Loucy (cell line): Measurements from ENCODE around the gene DSCAML1.

Source experiments
- H2AFZ ChIP-seq: fragments of 200-600 bp; sonication (generic); 2 replicates; pipeline ENCODE4 v1.6.0; 2016; ENCODE audit warnings: antibody characterized with exemption, mild to moderate bottlenecking, low read length, moderate library complexity
- H3F3A ChIP-seq: fragments of 200-600 bp; 2 replicates; pipeline ENCODE4 v1.6.0; 2016; ENCODE audit warnings: antibody characterized with exemption, low read depth, mild to moderate bottlenecking
- H3K27me3 ChIP-seq: fragments of 200-600 bp; sonication (generic); 2 replicates; pipeline ENCODE4 v1.6.1; 2014; ENCODE audit warnings: low read length, mild to moderate bottlenecking; ENCODE audit not compliant: insufficient read depth, poor library complexity, severe bottlenecking
- H3K36me3 ChIP-seq: fragments of 200-600 bp; sonication (generic); 2 replicates; pipeline ENCODE4 v1.6.1; 2016; ENCODE audit warnings: low read length; ENCODE audit not compliant: insufficient read depth
- H3K4me1 ChIP-seq: fragments of 200-600 bp; sonication (generic); 2 replicates; pipeline ENCODE4 v1.5.1; 2014; ENCODE audit warnings: low read length, mild to moderate bottlenecking; ENCODE audit not compliant: insufficient read depth, poor library complexity, severe bottlenecking
- H3K4me2 ChIP-seq: fragments of 200-600 bp; sonication (generic); 2 replicates; pipeline ENCODE4 v1.6.0; 2014; ENCODE audit warnings: antibody characterized with exemption, low read length, low read depth, mild to moderate bottlenecking; ENCODE audit not compliant: poor library complexity, severe bottlenecking
- H3K4me3 ChIP-seq: fragments of 200-600 bp; sonication (generic); 2 replicates; pipeline ENCODE4 v1.5.1; 2014; ENCODE audit warnings: low read length, mild to moderate bottlenecking, mixed read lengths; ENCODE audit not compliant: poor library complexity, severe bottlenecking
- H3K79me2 ChIP-seq: fragments of 200-600 bp; sonication (generic); 2 replicates; pipeline ENCODE4 v1.6.1; 2014; ENCODE audit warnings: low read length; ENCODE audit not compliant: insufficient read depth
- H3K9ac ChIP-seq: fragments of 200-600 bp; sonication (generic); 2 replicates; pipeline ENCODE4 v1.6.0; 2014; ENCODE audit warnings: mild to moderate bottlenecking, low read depth, low read length, moderate library complexity; ENCODE audit not compliant: poor library complexity, severe bottlenecking
- H3K9me2 ChIP-seq: fragments of 200-600 bp; sonication (generic); replicated peaks from 2 replicates; pipeline ENCODE4 v1.6.1; 2016; ENCODE audit warnings: low read depth, low read length, mixed read lengths
- H3K9me3 ChIP-seq: fragments of 200-600 bp; sonication (generic); 2 replicates; pipeline ENCODE4 v1.6.1; 2014; ENCODE audit warnings: mild to moderate bottlenecking, antibody characterized with exemption, low read length, low read depth; ENCODE audit not compliant: insufficient read depth
- H4K20me1 ChIP-seq: fragments of 200-600 bp; sonication (generic); 2 replicates; pipeline ENCODE4 v1.6.0; 2014; ENCODE audit warnings: antibody characterized with exemption, low read length, mild to moderate bottlenecking; ENCODE audit not compliant: insufficient read depth, poor library complexity, severe bottlenecking
- CTCF ChIP-seq: fragments of 200-600 bp; sonication (generic); conservative IDR thresholded peaks from 2 replicates; pipeline ENCODE4 v1.5.1; 2014; ENCODE audit warnings: mild to moderate bottlenecking, antibody characterized with exemption, low read length
- EZH2phosphoT487 ChIP-seq: fragments of 200-600 bp; IDR thresholded peaks from 2 replicates; pipeline ENCODE4 v1.6.1; 2018; ENCODE audit warnings: antibody characterized with exemption, mild to moderate bottlenecking, moderate library complexity, borderline replicate concordance

The DSCAML1 gene

GRCh38 chr11:117837791-117838190 is 40.8 kb upstream of the DSCAML1 start:
- Histone ChIP-seq H3F3A (no peaks in the 10 kb centered on the region), H3K4me1 (peaks cover 13% of the 10 kb centered on the region), H2AFZ (no peak overlapping the region), H3K4me3 (no peak overlapping the region), H3K9me2 (no peaks in the 10 kb centered on the region), H3K27me3 (no peaks in the 10 kb centered on the region), H3K9ac (no peak overlapping the region), H3K4me2 (no peak overlapping the region), H3K36me3 (no peaks in the 10 kb centered on the region), H3K9me3 (no peaks in the 10 kb centered on the region), H4K20me1 (no peaks in the 10 kb centered on the region), H3K79me2 (no peaks in the 10 kb centered on the region)
- no peak for TF ChIP-seq EZH2phosphoT487
- TF ChIP-seq CTCF, result no peak

GRCh38 chr11:117837070-117837776 is 40.2 kb upstream of the DSCAML1 start:
- Histone ChIP-seq H3K4me1 (peaks cover 19% of the 10 kb centered on the region), H3K79me2 (no peaks in the 10 kb centered on the region), H3K4me3 (no peak overlapping the region), H3F3A (no peaks in the 10 kb centered on the region), H3K4me2 (no peak overlapping the region), H2AFZ (no peak overlapping the region), H4K20me1 (no peaks in the 10 kb centered on the region), H3K9me3 (no peaks in the 10 kb centered on the region), H3K36me3 (no peaks in the 10 kb centered on the region), H3K9me2 (no peaks in the 10 kb centered on the region), H3K9ac (no peak overlapping the region), H3K27me3 (no peaks in the 10 kb centered on the region)
- TF ChIP-seq EZH2phosphoT487 (no peak), CTCF (no peak)

GRCh38 chr11:117836077-117836960 is 39.3 kb upstream of the DSCAML1 start:
- Histone ChIP-seq H3K9me3 (no peaks in the 10 kb centered on the region), H3K9ac (no peak overlapping the region), H3K36me3 (no peaks in the 10 kb centered on the region), H3F3A (no peaks in the 10 kb centered on the region), H3K4me1 (peaks cover 28% of the 10 kb centered on the region), H4K20me1 (no peaks in the 10 kb centered on the region), H3K9me2 (no peaks in the 10 kb centered on the region), H3K4me2 (no peak overlapping the region), H3K79me2 (no peaks in the 10 kb centered on the region), H3K4me3 (no peak overlapping the region), H2AFZ (no peak overlapping the region), H3K27me3 (no peaks in the 10 kb centered on the region)
- TF ChIP-seq EZH2phosphoT487, result no peak
- no peak for TF ChIP-seq CTCF
